T-helper 1 cell treated with Interleukin-12 subunit alpha and Interleukin-12 subunit beta and Interleukin-4 antibody, amounts not matched to agents 30 ng/mL and 1 ng/mL, for 36 hours (primary cell): ENCODE data around the gene PLIN4. TPM values are rescaled to one million over a fixed set of nuclear protein-coding genes. Genes with fewer than 3 reads are reported as not detected.
"Not testable (repeated sequence)": the region's sequence is repeated elsewhere in the genome, so short reads cannot be mapped to it uniquely, and the experiment has no call there.

Source experiments
- intact Hi-C: fragments of 100-400 bp; cut with micrococcal nuclease; formaldehyde crosslinking; loops from one replicate; pipeline ENCODE4 v1.15.1; 2024
- total RNA-seq: library from RNA; stranded (reverse); gene quantifications from 2 replicates; pipeline ENCODE4 v1.2.3, GENCODE V29; 2022

The PLIN4 gene
- not detected in 2 replicates for total RNA-seq

GRCh38 chr19:4518345-4519171 lies at the start of gene PLIN4:
TSS of gene PLIN4 (minus strand) at chr19:4518486. CDS start at chr19:4518272, 214 bp downstream.
- intact Hi-C loops, result no loop called here

GRCh38 chr19:4567584-4568071 lies 49.3 kb upstream of the PLIN4 start:
- intact Hi-C loops, result no loop called here

- intact Hi-C loops, result no loop called here
Measured at GRCh38 chr19:4566402-4567051, 48.2 kb upstream of the PLIN4 start.

- intact Hi-C loops, result not testable (repeated sequence)
Measured at GRCh38 chr19:4563562-4563961, 45.3 kb upstream of the PLIN4 start.

GRCh38 chr19:4562085-4562484 lies 43.8 kb upstream of the PLIN4 start:
- intact Hi-C loops, result not testable (repeated sequence)

- intact Hi-C loops, result no loop called here
Measured at GRCh38 chr19:4559569-4559968, 41.3 kb upstream of the PLIN4 start, which contains the start of gene SEMA6B. TSS of gene SEMA6B (minus strand) at chr19:4559684. CDS start at chr19:4558457, 1,227 bp downstream.

- intact Hi-C loops, result no loop called here
Measured at GRCh38 chr19:4557971-4558941, 40.0 kb upstream of the PLIN4 start.

- intact Hi-C loops, result no loop called here
Measured at GRCh38 chr19:4557144-4557970, 39.1 kb upstream of the PLIN4 start.

- intact Hi-C loops, result no loop called here
Measured at GRCh38 chr19:4556597-4557127, 38.4 kb upstream of the PLIN4 start.

GRCh38 chr19:4555657-4556561 lies 37.6 kb upstream of the PLIN4 start:
- intact Hi-C loops, result no loop called here

GRCh38 chr19:4554717-4555116 lies 36.4 kb upstream of the PLIN4 start:
- intact Hi-C loops, result no loop called here

GRCh38 chr19:4553775-4554174 lies 35.5 kb upstream of the PLIN4 start:
- intact Hi-C loops, result no loop called here

- intact Hi-C loops, result no loop called here
Measured at GRCh38 chr19:4553092-4553695, 34.9 kb upstream of the PLIN4 start.

- intact Hi-C loops, result no loop called here
Measured at GRCh38 chr19:4552525-4552819, 34.2 kb upstream of the PLIN4 start.

GRCh38 chr19:4550479-4551050 lies 32.3 kb upstream of the PLIN4 start:
- intact Hi-C loops, result no loop called here

- intact Hi-C loops, result no loop called here
Measured at GRCh38 chr19:4550018-4550417, 31.7 kb upstream of the PLIN4 start.

- intact Hi-C loops, result no loop called here
Measured at GRCh38 chr19:4548238-4548584, 29.9 kb upstream of the PLIN4 start.
